ENCODE results near the gene FOXC1.
A peak's percentile ranks its signal among the peaks of the same experiment; 100 is the strongest.

Gene FOXC1

DNA sequence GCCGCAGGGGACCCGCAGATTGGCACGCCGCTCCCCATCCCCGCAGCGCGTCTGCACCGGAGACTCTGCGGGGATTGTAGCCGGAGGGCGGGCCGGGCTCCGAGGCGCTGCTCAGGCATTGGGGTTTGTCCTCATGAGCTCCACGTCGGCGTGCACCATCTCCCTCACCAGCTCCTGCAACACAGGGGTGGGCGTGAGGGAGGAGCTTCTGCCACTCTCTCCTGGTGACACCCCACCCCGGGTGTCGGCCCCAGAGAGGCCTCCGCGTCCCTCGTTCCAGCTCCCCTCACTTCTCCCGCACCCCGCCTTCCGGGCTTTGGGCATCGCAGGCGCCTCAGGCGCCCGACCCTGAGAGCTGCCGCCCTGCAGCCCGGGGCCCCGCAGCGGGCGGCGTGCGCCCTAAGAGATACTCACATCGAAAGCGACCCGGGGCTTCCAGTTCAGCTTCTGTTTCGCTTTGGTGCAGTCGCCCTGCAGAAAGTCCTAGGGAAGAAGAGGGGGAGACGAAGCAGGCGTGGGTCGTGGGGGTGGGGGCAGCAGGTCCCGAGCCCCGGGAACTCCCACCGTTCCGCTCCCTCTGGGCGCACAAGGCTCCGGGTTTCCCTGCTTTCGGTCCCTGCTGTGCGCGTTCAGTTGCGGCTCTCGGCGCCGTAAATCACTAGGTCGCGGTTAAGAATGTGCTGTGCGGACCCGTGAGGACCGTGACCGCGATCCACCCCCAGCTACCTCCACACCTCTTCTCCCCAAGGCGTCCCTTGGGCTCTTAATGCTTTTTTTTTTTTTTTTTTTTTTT lies 14.5 kb downstream of the FOXC1 start:
- DNase-seq (ENCODE audit: low spot score): peak; percentile 87
- H3K4me3 ChIP-seq: peak overlapping the region; percentile 86
- TF ChIP-seq, protein P1, sequence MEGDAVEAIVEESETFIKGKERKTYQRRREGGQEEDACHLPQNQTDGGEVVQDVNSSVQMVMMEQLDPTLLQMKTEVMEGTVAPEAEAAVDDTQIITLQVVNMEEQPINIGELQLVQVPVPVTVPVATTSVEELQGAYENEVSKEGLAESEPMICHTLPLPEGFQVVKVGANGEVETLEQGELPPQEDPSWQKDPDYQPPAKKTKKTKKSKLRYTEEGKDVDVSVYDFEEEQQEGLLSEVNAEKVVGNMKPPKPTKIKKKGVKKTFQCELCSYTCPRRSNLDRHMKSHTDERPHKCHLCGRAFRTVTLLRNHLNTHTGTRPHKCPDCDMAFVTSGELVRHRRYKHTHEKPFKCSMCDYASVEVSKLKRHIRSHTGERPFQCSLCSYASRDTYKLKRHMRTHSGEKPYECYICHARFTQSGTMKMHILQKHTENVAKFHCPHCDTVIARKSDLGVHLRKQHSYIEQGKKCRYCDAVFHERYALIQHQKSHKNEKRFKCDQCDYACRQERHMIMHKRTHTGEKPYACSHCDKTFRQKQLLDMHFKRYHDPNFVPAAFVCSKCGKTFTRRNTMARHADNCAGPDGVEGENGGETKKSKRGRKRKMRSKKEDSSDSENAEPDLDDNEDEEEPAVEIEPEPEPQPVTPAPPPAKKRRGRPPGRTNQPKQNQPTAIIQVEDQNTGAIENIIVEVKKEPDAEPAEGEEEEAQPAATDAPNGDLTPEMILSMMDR (IDR thresholded peaks at IDR 0.05): no peak
- H3K27ac ChIP-seq: peak overlapping the region; percentile 85 to 86

GRCh38 chr6:1624851-1625781 lies 15.4 kb downstream of the FOXC1 start:
- Histone ChIP-seq H3K27ac (peak overlapping the region; percentile 85 to 86), H3K4me3 (peak overlapping the region; percentile 86)
- TF ChIP-seq, protein P1 (IDR thresholded peaks at IDR 0.05): no peak
- DNase-seq (ENCODE audit: low spot score): peak; percentile 79

DNA sequence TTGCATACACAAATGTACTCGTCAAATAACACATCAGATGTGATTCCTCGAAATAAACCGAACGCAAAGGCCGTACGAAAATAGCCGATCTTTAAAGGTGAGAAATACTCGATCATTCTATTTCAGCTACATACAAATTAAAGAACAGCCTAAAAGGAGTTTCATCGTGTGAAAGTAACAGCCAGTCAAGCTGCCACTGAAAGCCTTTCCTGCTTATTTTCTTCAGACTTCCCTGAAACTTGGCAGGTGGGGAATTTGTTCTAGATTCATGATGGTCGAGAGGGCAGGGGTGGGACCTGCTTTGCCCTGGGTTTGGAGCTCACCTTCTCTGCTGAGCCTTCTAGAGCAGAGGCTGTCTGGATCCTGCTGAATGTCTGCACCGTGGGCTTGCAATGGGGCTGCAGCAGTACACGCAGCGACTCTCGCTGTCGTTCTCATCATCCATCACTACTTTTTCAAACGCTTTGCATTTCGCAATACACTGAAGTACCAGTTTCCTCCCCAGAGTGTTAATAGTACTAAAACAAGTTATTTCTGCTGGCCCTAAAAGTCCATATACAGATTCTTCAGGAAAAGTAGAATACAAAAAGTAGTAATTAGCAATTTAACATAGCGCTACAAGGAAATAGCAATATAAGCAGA lies 16.2 kb downstream of the FOXC1 start:
- no peak for DNase-seq (ENCODE audit: low spot score)
- Histone ChIP-seq H3K27ac (peak overlapping the region; percentile 85 to 86), H3K4me3 (peak overlapping the region; percentile 86)
- TF ChIP-seq, protein P1 (IDR thresholded peaks at IDR 0.05): no peak

- DNase-seq (ENCODE audit: low spot score): no peak
- Histone ChIP-seq H3K4me3 (peak overlapping the region; percentile 86), H3K27ac (peak overlapping the region; percentile 85 to 86)
- TF ChIP-seq, protein P1 (IDR thresholded peaks at IDR 0.05): no peak
Measured at GRCh38 chr6:1626481-1626880, 16.8 kb downstream of the FOXC1 start.

GRCh38 chr6:1627827-1628560 lies 18.3 kb downstream of the FOXC1 start:
- TF ChIP-seq, protein P1 (IDR thresholded peaks at IDR 0.05): no peak

GRCh38 chr6:1629316-1629715 lies 19.6 kb downstream of the FOXC1 start:
- Histone ChIP-seq H3K27ac (peak overlapping the region; percentile 85 to 86), H3K4me3 (peak overlapping the region; percentile 51)
- DNase-seq (ENCODE audit: low spot score): no peak
- TF ChIP-seq, protein P1 (IDR thresholded peaks at IDR 0.05): no peak

More at GRCh38 chr6:1627827-1628560, 18.3 kb downstream of the FOXC1 start:
- Histone ChIP-seq H3K27ac (peak overlapping the region; percentile 85 to 86), H3K4me3 (peak overlapping the region; percentile 51)
- no peak for DNase-seq (ENCODE audit: low spot score)
